ENCODE results near the gene ACO2.

The ACO2 gene

DNA sequence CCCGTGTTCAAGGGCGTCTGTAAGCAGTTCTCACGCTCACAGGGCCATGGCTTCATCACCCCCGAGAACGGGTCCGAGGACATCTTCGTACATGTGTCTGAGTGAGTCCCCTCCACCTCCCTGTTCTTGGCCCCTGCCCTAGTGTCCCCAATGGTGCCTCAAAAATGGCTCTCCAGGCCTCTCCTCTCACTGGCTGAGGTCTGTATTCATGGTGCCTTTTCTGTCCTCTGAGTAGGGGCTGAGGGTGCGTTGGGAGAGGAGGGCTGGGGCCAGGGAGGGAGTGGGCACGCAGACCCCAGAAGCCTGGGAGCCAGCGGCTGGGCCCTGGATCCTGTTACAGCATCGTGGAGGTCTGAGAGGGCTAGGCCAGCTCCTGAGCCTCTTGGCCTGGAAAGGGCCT, 104.8 kb downstream of the ACO2 start:
- no peak for DNase-seq

DNA sequence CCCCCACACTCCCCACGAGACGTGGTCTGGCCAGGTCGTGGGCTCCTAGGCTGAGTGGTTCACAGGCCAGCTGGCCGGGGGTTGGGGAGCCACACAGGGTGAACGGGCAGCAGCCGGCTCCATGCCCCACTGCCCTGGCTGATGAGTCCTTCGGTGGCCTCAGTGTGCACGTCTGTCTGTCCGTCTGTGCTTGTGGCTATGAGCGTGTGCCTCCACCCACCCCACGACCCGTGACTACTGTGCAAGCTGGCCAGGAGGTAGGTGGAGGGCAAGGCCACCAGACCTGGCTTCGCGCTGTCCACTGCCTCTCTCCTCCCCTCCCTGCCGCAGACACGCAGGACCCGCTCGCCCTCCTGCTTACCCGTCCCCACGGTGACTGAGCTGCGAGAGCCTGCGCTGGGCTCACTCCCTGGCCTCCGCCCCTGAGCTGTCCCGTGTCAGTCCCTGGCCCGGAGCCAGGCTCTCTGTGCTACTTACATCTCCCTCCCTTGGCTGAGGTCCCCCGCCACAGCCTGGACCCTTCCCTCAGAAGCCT, 106.0 kb downstream of the ACO2 start:
- DNase-seq, result no peak

DNA sequence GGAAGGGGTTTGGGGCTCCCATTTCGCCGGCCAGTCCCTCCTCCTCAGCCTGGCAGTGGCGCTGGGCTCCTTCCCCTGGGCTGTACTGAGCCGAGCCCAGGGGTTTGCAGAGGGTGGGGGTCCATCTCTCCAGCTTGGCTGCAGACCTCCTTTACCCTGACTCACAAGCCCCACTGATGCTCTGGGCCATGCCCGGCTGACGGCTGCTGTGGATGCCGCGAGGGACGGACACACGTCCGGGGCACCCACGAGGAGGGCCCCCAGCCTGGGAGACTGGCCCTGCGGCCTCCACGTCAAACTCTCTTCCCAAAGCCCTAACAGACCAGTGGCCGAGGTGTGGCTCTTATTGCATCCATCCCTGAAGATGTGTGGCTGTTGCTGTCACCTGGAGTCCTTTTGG, 106.6 kb downstream of the ACO2 start:
- no peak for DNase-seq

DNA sequence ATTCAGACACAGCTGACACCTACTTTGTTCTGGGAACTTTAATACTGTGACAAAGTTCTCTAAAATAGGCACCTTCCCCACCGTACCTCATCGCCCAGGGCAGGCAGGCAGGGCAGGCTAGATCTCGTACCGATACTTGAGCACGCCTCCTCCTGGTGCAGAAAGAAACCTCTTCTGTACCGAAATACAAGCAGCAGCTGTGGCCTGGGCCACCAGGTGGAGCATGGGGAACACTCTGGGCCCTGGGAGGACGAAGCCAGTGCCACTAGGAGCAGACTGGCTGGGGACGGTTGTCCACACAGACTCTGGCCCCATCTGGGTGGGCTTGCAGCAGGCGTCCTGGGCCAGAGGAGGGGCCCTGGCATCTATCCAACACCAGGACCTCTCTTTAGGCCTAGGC, 108.0 kb downstream of the ACO2 start:
- DNase-seq, result no peak

DNA sequence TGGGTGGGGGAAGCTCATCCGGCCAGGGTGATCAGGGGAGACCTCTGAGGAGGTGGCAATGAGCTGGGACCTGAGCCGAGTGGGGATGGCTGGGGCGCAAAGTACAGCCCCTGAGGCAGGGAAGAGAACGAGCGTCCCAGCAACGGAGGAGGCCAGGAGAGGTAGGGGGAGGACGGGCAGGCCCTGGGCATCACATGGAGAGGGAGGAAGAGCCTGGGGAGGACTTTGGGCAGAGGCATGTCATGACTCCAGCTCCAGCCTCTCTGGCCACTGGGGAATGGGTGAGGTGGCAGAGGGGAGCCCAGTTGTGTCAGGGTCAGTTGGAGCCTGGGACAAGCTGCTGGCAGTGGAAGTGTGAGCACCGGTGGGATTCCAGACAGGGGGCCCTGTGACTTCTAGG, 109.2 kb downstream of the ACO2 start:
- DNase-seq, result no peak
